SKM-1 treated with dmso at 0.1 percent for 144 hours (cell line): ENCODE results near the gene ALK.

Source experiments
- DNase-seq: peaks from one replicate; lab custom pipeline; 2025; ENCODE audit not compliant: unreplicated experiment; lab: John Stamatoyannopoulos, UW

Gene ALK

GRCh38 chr2:29799628-29800027 is 121.8 kb downstream of the ALK start:
- DNase-seq, result no peak

DNA sequence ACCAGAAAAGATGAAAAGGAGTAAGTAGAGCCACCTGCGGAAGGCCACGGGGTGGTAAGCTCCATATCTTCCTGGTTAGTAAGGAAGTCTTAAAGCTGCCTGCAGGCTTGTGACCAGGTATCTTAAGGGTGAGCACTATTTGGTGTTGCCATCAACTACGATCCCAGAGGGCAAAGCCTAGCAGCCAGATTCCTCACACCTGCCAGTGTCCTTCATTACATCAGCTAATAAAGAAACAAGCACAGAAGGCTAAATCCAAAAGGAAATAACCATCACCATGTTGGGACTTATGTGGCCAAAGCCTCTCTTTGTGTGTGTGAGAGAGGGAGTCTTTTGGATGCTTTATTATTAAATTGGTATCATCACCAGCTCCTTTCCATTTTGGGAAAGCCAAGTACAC is 123.5 kb downstream of the ALK start:
- DNase-seq, result no peak

DNA sequence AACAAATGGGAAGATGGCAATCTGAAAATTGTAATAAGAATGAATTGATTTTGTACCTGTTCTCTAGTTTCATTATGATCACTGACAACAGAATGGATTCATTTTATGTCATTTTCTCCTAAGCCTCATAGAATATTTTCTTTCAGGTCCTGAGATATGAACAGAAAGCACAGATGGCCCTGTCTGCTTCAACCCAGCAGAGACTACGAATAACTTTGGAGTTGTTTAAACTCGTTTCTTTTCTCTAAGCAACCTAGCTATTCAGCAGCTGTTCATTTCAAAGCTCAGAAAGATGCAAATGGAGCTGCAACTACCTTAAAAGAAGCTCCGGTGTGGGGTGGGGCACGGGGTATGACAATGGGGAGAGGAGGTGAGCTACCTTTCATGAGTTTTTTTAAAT is 124.9 kb downstream of the ALK start:
- no peak for DNase-seq

- no peak for DNase-seq
These were observed 131.4 kb downstream of the ALK start for GRCh38 chr2:29789911-29790485.

- no peak for DNase-seq
These were observed 133.6 kb downstream of the ALK start for GRCh38 chr2:29787473-29788465.

- no peak for DNase-seq
These were observed 135.0 kb downstream of the ALK start for GRCh38 chr2:29786361-29786760.

- no peak for DNase-seq
These were observed 137.7 kb downstream of the ALK start for GRCh38 chr2:29783666-29784065.

GRCh38 chr2:29782549-29783458 is 138.6 kb downstream of the ALK start:
- no peak for DNase-seq

GRCh38 chr2:29782087-29782486 is 139.3 kb downstream of the ALK start:
- no peak for DNase-seq

DNA sequence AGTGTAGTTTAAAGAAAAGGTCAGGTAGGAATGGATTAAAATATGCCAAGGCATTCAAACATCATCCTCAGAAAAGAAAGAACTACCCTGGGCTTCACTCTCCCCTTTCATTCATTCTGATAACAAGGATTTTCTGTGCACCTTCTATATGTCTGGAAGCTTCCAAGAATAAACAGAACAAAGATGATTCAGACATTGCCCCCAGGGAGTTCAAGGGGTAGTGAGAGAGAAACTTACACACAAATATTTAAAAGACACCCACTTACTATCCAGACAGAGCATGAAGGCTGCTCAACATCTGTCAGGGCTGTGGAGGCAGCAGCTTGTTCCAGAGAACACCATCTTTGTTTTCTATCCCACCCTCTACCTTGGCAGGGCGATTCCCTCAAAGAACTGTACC is 140.5 kb downstream of the ALK start:
- no peak for DNase-seq

- DNase-seq, result no peak
These were observed 144.2 kb downstream of the ALK start for GRCh38 chr2:29777161-29777560.

DNA sequence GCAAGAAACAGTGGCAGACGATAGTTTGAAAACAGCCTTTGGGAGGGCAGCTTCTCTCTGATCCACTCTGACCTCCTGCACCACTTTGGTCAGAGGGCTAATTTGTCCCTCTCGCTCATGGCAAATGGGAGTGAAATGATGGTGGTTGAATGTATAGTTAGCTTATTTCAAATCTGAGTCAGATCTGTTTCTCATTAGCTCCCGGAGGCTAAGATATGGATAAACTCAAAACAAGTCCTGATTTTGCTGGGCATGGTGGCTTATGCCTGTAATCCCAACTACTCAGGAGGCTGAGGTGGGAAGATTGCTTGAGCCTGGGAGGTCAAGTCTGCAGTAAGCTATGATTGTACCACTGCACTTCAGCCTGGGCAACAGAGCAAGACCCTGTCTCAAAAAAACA is 145.0 kb downstream of the ALK start:
- DNase-seq, result no peak

- DNase-seq, result no peak
These were observed 145.4 kb downstream of the ALK start for GRCh38 chr2:29775937-29776336.

GRCh38 chr2:29774624-29775023 is 146.8 kb downstream of the ALK start:
- DNase-seq, result no peak

DNA sequence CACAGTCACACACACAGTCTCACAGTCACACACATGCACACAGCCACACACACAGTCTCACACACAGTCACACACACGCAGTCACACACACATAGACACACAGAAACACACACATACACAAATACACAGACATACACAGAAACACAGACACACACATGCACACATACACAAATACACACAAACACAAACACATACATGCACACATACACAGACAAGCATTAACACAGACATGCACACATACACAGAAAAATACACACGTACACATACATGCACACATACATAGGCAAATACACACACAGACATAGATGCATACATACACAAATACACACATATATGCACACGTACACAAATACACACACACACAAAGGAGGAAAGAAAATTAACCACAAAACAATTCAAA is 150.5 kb downstream of the ALK start:
- no peak for DNase-seq

DNA sequence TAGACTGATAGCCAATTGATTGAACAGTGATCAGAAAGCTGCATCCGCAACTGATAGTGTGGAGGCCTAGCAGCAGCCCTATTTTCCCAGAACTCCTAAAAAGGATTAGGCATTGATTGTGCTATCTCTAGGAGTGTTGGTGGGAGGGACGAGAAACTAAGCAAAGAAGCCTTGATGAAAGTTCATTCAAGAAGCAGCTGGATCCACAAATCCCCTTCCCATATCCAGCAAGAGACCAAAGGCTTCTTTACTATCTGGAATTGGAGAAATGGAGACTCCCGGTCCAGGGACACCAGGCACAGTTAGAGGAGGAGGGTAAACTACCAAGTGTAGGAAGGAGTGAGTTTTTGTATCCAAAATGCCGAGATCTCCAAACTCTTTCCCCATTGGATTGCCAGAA is 151.5 kb downstream of the ALK start:
- DNase-seq, result no peak

- DNase-seq, result no peak
These were observed 153.6 kb downstream of the ALK start for GRCh38 chr2:29767606-29768335.

- DNase-seq, result no peak
These were observed 155.2 kb downstream of the ALK start for GRCh38 chr2:29766191-29766590.

DNA sequence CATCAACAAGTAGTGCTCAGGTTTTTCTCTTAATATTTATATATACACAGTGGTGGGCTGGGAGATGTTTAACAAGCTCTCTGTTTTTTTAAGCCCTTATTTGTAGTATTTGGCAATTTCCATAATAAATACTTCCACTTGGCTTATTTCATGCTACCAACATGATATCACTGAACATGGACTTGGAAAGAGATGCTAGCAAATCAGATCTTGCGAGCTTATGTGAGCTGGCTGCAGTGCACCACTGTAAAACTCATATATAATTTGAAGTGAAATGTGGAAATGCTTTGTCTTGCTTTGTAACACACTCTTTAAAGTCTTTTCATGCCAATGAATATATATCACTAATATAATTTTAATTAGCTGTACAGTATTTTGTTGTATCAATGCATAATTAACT is 155.7 kb downstream of the ALK start:
- DNase-seq, result no peak

- DNase-seq, result no peak
These were observed 158.0 kb downstream of the ALK start for GRCh38 chr2:29763371-29763770.

DNA sequence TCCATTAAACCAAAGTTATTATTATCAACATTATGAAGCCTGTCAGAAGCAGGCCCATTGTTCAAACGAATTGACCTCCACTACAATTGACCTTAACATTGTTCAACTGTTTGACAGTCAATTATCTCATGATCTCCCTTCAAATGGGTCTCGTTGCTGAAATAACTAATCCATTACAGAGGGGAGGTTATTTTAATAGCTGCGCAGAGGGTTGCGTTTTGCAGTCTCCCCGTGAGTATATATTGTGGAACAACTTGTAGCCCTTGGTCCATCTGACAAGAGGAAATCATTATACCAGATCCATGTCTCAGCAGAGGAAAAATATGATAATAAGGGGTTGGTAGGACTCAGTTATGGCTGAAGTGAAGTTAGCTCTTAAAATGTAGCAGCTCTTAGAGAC is 159.1 kb downstream of the ALK start:
- no peak for DNase-seq
